HG02885 (cell line): ENCODE measurements around the gene NFKBIB.

ENCODE experiments used
- ATAC-seq: cut with Tn5 transposase; IDR thresholded peaks from one replicate; pipeline ENCODE4 v1.9.1; 2021; ENCODE audit warnings: mild to moderate bottlenecking; ENCODE audit not compliant: unreplicated experiment, poor library complexity

NFKBIB gene

GRCh38 chr19:38901683-38902082, 1.9 kb downstream of the NFKBIB start:
- no peak for ATAC-seq

GRCh38 chr19:38904581-38905539, 5.1 kb downstream of the NFKBIB start:
- ATAC-seq, result no peak

- no peak for ATAC-seq
Measured at GRCh38 chr19:38905620-38906019, 5.9 kb downstream of the NFKBIB start.

- ATAC-seq, result no peak
Measured at GRCh38 chr19:38907227-38907626, 7.5 kb downstream of the NFKBIB start.

- ATAC-seq, result no peak
Measured at GRCh38 chr19:38907670-38908069, 7.9 kb downstream of the NFKBIB start.

GRCh38 chr19:38908911-38909310, 9.1 kb downstream of the NFKBIB start:
- ATAC-seq, result no peak

GRCh38 chr19:38910488-38910887, 10.7 kb downstream of the NFKBIB start:
- no peak for ATAC-seq

GRCh38 chr19:38911388-38912001, 11.7 kb downstream of the NFKBIB start:
- no peak for ATAC-seq

GRCh38 chr19:38912600-38913514, 13.1 kb downstream of the NFKBIB start:
- no peak for ATAC-seq

- ATAC-seq, result no peak
Measured at GRCh38 chr19:38913958-38914357, 14.2 kb downstream of the NFKBIB start.

GRCh38 chr19:38915329-38916321, 15.9 kb downstream of the NFKBIB start:
- ATAC-seq, result no peak

GRCh38 chr19:38917516-38917915, 17.7 kb downstream of the NFKBIB start:
- ATAC-seq, result no peak

- ATAC-seq, result no peak
Measured at GRCh38 chr19:38917921-38918491, 18.2 kb downstream of the NFKBIB start.

GRCh38 chr19:38918526-38918925, 18.8 kb downstream of the NFKBIB start:
- no peak for ATAC-seq

- no peak for ATAC-seq
Measured at GRCh38 chr19:38919837-38920601, 20.2 kb downstream of the NFKBIB start.

- no peak for ATAC-seq
Measured at GRCh38 chr19:38920602-38921419, 21.0 kb downstream of the NFKBIB start.

GRCh38 chr19:38921420-38922274, 21.9 kb downstream of the NFKBIB start:
- ATAC-seq, result no peak
